Liver (tissue), 9 donors: Measurements from ENCODE around the gene EOLA1. TPM values are rescaled to one million over a fixed set of nuclear protein-coding genes. Genes with fewer than 3 reads are reported as not detected.

Source experiments
- DNase-seq: peaks from one replicate; pipeline ENCODE4 v3.0.0-alpha.2; 2017; ENCODE audit warnings: low spot score
- H3K27ac ChIP-seq, 2 donors: one replicate each; pipeline ENCODE4 v1.7.0; 2013; ENCODE audit warnings: inconsistent platforms in 2 of 2, low read length in 2 of 2, control low read depth in 1 of 2, low read depth in 1 of 2, mild to moderate bottlenecking in 1 of 2
- H3K27me3 ChIP-seq, 4 donors: one replicate each; pipeline versions ENCODE4 v1.6.1 to v1.7.0; 2013; ENCODE audit warnings: low read length in 3 of 4, inconsistent platforms in 1 of 4, mild to moderate bottlenecking in 1 of 4, moderate library complexity in 1 of 4; ENCODE audit not compliant: control insufficient read depth in 4 of 4, insufficient read depth in 4 of 4
- H3K36me3 ChIP-seq, 4 donors: one replicate each; pipeline versions ENCODE4 v1.6.1 to v1.7.0; 2013; ENCODE audit warnings: low read length in 3 of 4, mild to moderate bottlenecking in 3 of 4, low read depth in 1 of 4, moderate library complexity in 1 of 4; ENCODE audit not compliant: control insufficient read depth in 4 of 4, insufficient read depth in 3 of 4
- H3K4me1 ChIP-seq, 4 donors: one replicate each; pipeline versions ENCODE4 v1.6.1 to v1.7.0; 2013; ENCODE audit warnings: low read length in 3 of 4, mild to moderate bottlenecking in 3 of 4, moderate library complexity in 1 of 4; ENCODE audit not compliant: control insufficient read depth in 4 of 4, insufficient read depth in 4 of 4
- H3K4me3 ChIP-seq, 3 donors: one replicate each; pipeline versions ENCODE4 v1.6.1 to v1.7.0; 2013; ENCODE audit warnings: low read length in 3 of 3, control low read depth in 1 of 3, low read depth in 1 of 3, mild to moderate bottlenecking in 1 of 3
- H3K9ac ChIP-seq, 2 donors: one replicate each; pipeline ENCODE4 v1.7.0; 2013; ENCODE audit warnings: low read length in 2 of 2, mild to moderate bottlenecking in 2 of 2, moderate library complexity in 2 of 2, control low read depth in 1 of 2, low read depth in 1 of 2
- H3K9me3 ChIP-seq, 4 donors: one replicate each; pipeline versions ENCODE4 v1.6.1 to v1.7.0; 2013; ENCODE audit warnings: low read length in 3 of 4; ENCODE audit not compliant: control insufficient read depth in 4 of 4
- ATF3 ChIP-seq: IDR thresholded peaks from 2 replicates; pipeline ENCODE4 v1.6.1; 2016; ENCODE audit warnings: antibody characterized with exemption
- EGR1 ChIP-seq, 2 donors: IDR thresholded peaks; 2 replicates each; pipeline ENCODE4 v1.6.1; 2016 to 2018; ENCODE audit warnings: antibody characterized with exemption in 2 of 2, low read depth in 2 of 2
- FOXA1 ChIP-seq: IDR thresholded peaks from 2 replicates; pipeline ENCODE4 v1.6.1; 2016; ENCODE audit warnings: antibody characterized with exemption
- FOXA2 ChIP-seq: IDR thresholded peaks from 2 replicates; pipeline ENCODE4 v1.6.1; 2016; ENCODE audit warnings: antibody characterized with exemption
- GABPA ChIP-seq, 2 donors: IDR thresholded peaks in 1 of 2; conservative IDR thresholded peaks in 1 of 2; 2 replicates each; pipeline ENCODE4 v1.6.1; 2016; ENCODE audit warnings: antibody characterized with exemption in 2 of 2, mild to moderate bottlenecking in 1 of 2, moderate library complexity in 1 of 2
- HNF4A ChIP-seq, 2 donors: conservative IDR thresholded peaks; 2 replicates each; pipeline ENCODE4 v1.6.1; 2016; ENCODE audit warnings: antibody characterized with exemption in 2 of 2, mild to moderate bottlenecking in 2 of 2
- HNF4G ChIP-seq: IDR thresholded peaks from 2 replicates; pipeline ENCODE4 v1.6.1; 2016; ENCODE audit warnings: antibody characterized with exemption
- JUND ChIP-seq, 2 donors: IDR thresholded peaks; 2 replicates each; pipeline ENCODE4 v1.6.1; 2016; ENCODE audit warnings: antibody characterized with exemption in 2 of 2
- MAX ChIP-seq: IDR thresholded peaks from 2 replicates; pipeline ENCODE4 v1.6.1; 2016; ENCODE audit warnings: antibody characterized with exemption
- NR2F2 ChIP-seq: IDR thresholded peaks from 2 replicates; pipeline ENCODE4 v1.6.1; 2016; ENCODE audit warnings: antibody characterized with exemption
- RAD21 ChIP-seq, 2 donors: IDR thresholded peaks; 2 replicates each; pipeline ENCODE4 v1.6.1; 2016; ENCODE audit warnings: antibody characterized with exemption in 2 of 2, mild to moderate bottlenecking in 2 of 2
- RXRA ChIP-seq, 2 donors: IDR thresholded peaks; 2 replicates each; pipeline ENCODE4 v1.6.1; 2017 to 2018; ENCODE audit warnings: antibody characterized with exemption in 2 of 2, mild to moderate bottlenecking in 1 of 2
- SP1 ChIP-seq: IDR thresholded peaks from 2 replicates; pipeline ENCODE4 v1.6.1; 2018; ENCODE audit warnings: antibody characterized with exemption, mild to moderate bottlenecking
- TAF1 ChIP-seq: conservative IDR thresholded peaks from 2 replicates; pipeline ENCODE4 v1.6.1; 2016; ENCODE audit warnings: antibody characterized with exemption, mild to moderate bottlenecking
- YY1 ChIP-seq: IDR thresholded peaks from 2 replicates; pipeline ENCODE4 v1.6.1; 2016; ENCODE audit warnings: antibody characterized with exemption, mild to moderate bottlenecking
- ZBTB33 ChIP-seq: IDR thresholded peaks from 2 replicates; pipeline ENCODE4 v1.6.1; 2016; ENCODE audit warnings: antibody characterized with exemption
- WGBS: extraction: QIAGEN DNeasy Blood & Tissue Kit; methylation state at CpG from one replicate; pipeline ENCODE4 v1.1.7; 2013; 5-methylcytosine and 5-hydroxymethylcytosine counted together
- polyA plus RNA-seq, 2 donors: library from polyadenylated mRNA; stranded (reverse) in 1 of 2; unstranded in 1 of 2; fragments of 200-250 nt in 1 of 2; fragments of >200 nt in 1 of 2; fragmentation: Nextera tagmentation in 1 of 2; extraction: Ambion mirVana in 1 of 2; gene quantifications; one replicate each; pipeline versions ENCODE4 v1.2.1 to v1.2.3, GENCODE V29; 2013 to 2015
- total RNA-seq, 2 donors: library from RNA; depleted of rRNA; stranded (reverse); fragments of >200 nt; gene quantifications; one replicate each; pipeline ENCODE4 v1.2.3, GENCODE V29; 2014
- TF ChIP-seq, protein P1 (sequence below): IDR thresholded peaks from 2 replicates; pipeline ENCODE4 v1.6.1; 2016; ENCODE audit warnings: antibody characterized with exemption, mild to moderate bottlenecking
- TF ChIP-seq, protein P2 (sequence below): fragments of 150-350 bp; IDR thresholded peaks from 2 replicates; pipeline ENCODE4 v1.5.1; 2017; ENCODE audit warnings: improper control_type of control experiment, low read depth, low read length; ENCODE audit not compliant: missing input control
- donor health status: healthy.
- donor health status: healthy.
- donor health status: healthy.
- donor health status: healthy.
- donor health status: healthy.

Gene EOLA1
- total and polyA plus RNA-seq, 4 donors = 7.5 to 17.2 (median 11.2) TPM

DNA sequence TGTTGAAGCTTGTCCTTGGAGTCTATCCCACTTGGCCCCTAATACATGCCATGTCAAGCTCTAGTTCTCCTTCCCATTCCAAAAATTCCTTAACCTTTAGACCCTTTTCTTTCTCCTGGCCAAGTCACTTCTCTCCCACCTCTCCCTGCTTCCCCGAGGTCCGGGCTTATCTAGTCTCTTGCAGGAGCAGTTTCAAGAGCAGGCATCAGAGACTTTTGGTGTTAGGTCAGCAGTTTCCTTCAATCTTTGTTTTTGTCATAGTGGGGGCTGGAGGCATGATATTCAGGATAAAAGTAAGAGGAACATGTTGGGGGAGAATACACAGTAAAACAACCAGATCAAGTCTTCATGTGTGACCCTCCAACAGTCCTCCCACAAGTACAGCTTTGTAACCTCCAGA is 24.2 kb upstream of the EOLA1 start:
- H3K4me3 ChIP-seq = no peak overlapping the region
- TF ChIP-seq ATF3 (no peak), HNF4A (conservative IDR thresholded peaks at IDR 0.05) (no peak), FOXA2 (no peak), NR2F2 (no peak), FOXA1 (no peak), JUND (IDR thresholded peaks at IDR 0.05) (no peak), HNF4G (no peak), TAF1 (no peak), YY1 (no peak), GABPA (IDR thresholded peaks at IDR 0.05 in 1 of 2, conservative IDR thresholded peaks at IDR 0.05 in 1 of 2) (no peak), SP1 (no peak), RXRA (IDR thresholded peaks at IDR 0.05) (no peak), ZBTB33 (no peak), MAX (no peak), RAD21 (IDR thresholded peaks at IDR 0.05) (no peak), EGR1 (IDR thresholded peaks at IDR 0.05; ENCODE audit: low read depth in 2 of 2) (no peak)
- TF ChIP-seq, protein P1, sequence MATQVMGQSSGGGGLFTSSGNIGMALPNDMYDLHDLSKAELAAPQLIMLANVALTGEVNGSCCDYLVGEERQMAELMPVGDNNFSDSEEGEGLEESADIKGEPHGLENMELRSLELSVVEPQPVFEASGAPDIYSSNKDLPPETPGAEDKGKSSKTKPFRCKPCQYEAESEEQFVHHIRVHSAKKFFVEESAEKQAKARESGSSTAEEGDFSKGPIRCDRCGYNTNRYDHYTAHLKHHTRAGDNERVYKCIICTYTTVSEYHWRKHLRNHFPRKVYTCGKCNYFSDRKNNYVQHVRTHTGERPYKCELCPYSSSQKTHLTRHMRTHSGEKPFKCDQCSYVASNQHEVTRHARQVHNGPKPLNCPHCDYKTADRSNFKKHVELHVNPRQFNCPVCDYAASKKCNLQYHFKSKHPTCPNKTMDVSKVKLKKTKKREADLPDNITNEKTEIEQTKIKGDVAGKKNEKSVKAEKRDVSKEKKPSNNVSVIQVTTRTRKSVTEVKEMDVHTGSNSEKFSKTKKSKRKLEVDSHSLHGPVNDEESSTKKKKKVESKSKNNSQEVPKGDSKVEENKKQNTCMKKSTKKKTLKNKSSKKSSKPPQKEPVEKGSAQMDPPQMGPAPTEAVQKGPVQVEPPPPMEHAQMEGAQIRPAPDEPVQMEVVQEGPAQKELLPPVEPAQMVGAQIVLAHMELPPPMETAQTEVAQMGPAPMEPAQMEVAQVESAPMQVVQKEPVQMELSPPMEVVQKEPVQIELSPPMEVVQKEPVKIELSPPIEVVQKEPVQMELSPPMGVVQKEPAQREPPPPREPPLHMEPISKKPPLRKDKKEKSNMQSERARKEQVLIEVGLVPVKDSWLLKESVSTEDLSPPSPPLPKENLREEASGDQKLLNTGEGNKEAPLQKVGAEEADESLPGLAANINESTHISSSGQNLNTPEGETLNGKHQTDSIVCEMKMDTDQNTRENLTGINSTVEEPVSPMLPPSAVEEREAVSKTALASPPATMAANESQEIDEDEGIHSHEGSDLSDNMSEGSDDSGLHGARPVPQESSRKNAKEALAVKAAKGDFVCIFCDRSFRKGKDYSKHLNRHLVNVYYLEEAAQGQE = no peak
- TF ChIP-seq, protein P2, sequence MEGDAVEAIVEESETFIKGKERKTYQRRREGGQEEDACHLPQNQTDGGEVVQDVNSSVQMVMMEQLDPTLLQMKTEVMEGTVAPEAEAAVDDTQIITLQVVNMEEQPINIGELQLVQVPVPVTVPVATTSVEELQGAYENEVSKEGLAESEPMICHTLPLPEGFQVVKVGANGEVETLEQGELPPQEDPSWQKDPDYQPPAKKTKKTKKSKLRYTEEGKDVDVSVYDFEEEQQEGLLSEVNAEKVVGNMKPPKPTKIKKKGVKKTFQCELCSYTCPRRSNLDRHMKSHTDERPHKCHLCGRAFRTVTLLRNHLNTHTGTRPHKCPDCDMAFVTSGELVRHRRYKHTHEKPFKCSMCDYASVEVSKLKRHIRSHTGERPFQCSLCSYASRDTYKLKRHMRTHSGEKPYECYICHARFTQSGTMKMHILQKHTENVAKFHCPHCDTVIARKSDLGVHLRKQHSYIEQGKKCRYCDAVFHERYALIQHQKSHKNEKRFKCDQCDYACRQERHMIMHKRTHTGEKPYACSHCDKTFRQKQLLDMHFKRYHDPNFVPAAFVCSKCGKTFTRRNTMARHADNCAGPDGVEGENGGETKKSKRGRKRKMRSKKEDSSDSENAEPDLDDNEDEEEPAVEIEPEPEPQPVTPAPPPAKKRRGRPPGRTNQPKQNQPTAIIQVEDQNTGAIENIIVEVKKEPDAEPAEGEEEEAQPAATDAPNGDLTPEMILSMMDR = no peak
- DNase-seq = no peak
- no peaks in the 10 kb centered on the region for H3K4me1 ChIP-seq
- no peaks in the 10 kb centered on the region for H3K36me3 ChIP-seq
- WGBS = 76% methylated on average over 2 of the region's 2 CpGs
- no peaks in the 10 kb centered on the region for H3K9me3 ChIP-seq
- no peak overlapping the region for H3K27ac ChIP-seq
- no peaks in the 10 kb centered on the region for H3K27me3 ChIP-seq
- no peak overlapping the region for H3K9ac ChIP-seq
